NT2/D1 (cell line): Measurements from ENCODE around the gene TSR1.

Experiments
- SUZ12 ChIP-seq: IDR thresholded peaks from 2 replicates; pipeline ENCODE4 v1.6.1; 2011; ENCODE audit not compliant: insufficient read length, insufficient read depth; ENCODE audit errors: extremely low read depth
- YY1 ChIP-seq: IDR thresholded peaks from 2 replicates; pipeline ENCODE4 v1.6.1; 2011; ENCODE audit not compliant: insufficient read length, insufficient read depth
- ZNF274 ChIP-seq: IDR thresholded peaks from 2 replicates; pipeline ENCODE4 v1.6.1; 2011; ENCODE audit warnings: mild to moderate bottlenecking, low read depth, low read length

DNA sequence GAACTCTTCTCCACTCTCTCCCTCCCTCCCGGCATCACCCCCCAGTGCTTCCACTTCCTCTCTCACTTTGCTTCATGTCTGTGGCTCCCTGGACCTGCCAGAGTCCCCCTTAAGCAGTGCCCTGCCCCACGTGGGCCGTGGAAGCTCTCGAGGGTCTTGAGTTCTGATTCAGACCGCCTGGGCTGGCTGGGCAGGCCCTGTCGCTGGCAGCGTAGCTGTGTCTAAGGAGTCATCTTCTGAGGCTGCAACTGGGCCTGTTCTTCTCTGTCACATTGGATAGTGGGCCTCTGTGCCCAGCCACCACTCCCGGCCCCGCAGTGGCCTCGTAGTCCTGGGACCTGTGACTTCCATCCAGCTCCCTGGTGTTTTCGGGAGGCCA, 33.9 kb upstream of the TSR1 start:
- TF ChIP-seq SUZ12 (no peak), YY1 (no peak), ZNF274 (no peak)
